Measurements from ENCODE around the gene GSK3B.

GSK3B gene

DNA sequence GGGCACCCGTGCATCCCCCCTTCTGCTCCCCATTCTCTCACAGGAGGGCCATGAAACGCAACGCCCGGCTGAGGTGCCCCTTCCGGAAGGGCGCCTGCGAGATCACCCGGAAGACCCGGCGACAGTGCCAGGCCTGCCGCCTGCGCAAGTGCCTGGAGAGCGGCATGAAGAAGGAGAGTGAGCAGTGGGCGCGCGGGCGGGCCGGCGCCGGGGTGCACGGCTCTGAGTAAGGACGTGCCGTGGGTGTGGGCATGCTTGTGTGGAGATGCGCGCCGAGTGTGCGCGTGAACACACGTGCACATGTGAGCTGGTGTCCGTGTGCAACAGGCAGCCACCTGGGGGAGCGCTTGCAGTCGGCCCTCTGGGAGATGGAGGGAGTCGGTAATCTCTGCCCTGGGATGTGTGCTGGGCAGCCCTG lies 284.2 kb downstream of the GSK3B start:
- peak; percentile 69 for DNase-seq

DNA sequence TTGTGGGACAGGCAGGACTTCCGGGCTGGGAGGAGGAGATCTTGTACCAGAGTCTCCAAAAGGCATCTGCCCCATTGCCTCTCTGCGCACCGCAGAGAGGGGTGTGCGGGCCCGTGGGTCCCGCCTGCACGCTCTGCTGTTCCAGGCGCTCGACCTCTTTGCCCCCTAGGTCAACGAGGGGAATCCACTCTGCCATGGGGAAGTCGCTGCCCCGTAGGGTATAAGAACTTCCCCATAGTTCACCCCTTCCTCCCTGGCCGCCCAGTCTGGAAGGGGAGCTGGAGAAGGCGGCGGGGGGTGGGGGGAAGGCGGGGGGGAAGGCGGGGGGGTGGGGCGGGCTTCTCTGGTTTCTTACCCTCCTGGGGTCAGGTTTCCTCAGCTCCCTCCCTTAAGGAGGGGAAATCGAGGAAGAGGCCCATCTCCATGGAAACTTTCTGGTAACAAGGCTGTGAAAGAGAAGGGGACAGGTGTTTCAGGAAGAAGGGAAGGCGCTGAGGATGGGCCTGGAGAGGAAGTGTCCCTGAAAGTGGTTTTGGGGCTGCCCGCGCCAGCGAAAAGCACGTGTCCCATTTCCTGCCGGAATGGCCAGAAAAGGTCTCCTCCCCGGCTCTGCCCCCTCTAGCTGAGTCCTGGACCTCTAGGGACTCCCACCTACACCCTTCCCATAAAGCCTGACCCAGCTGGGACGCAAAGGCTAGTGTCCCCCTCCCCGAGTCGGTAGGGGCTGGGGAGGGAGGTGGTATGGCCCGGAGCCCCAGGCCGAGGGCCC lies 284.8 kb downstream of the GSK3B start:
- DNase-seq = peak; percentile 19

DNA sequence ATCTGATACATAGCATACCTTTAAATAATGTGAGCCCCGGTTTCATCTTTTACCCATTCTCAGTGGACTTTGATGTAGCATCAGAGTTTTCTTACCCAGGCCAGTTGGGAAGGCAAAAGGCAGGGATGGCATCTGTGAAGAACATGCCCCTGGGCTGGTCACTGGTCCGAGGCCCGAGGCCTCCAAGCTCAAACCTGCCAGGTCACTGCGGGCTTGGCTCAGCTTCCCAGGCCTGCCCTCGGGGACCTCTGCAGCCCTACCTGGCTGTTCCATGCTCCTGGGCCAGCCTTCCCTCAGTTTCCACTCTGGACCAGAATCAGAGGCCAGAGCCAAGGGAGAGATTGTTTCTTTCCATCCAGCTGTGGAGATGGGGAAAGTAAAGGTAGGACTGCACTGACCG lies 285.4 kb downstream of the GSK3B start:
- DNase-seq = no peak

DNA sequence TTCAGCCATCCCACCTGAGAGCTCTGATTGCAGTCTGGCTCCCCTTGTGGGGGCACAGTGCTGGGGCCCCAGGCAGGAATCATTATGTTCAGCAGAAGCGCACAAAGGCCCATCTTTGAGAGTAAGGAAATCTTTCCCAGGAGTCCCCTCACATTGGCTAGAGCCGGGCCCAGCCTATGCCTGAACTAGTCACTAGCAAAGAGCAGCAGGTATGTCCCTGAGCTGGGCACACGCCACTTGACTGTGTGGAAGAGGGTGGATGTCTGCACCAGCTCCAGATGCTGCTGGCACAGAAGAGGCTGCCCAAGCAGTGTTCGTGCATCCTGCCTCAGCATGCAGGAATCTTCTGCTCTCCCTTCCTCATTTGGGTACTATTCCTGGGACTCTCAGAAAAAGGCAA lies 286.0 kb downstream of the GSK3B start:
- DNase-seq = no peak

DNA sequence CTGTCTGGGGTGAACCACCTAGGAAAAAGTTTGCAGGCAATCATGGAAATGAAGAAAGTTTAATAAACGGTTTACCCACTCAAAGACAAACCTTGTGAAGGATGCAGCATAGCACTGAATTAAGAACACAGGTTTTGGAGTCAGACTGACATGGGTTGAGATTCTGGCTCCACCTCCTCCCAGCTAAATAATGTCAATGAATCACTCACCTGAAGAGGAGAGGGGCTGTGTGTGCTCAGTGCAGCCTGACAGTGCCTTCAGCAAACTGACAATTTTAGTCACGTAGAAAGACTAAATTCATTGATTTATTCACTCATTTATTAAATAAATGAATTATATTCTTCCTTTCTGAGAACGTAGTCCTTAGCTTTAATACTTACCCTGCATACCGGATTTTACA lies 293.4 kb downstream of the GSK3B start:
- DNase-seq = no peak

DNA sequence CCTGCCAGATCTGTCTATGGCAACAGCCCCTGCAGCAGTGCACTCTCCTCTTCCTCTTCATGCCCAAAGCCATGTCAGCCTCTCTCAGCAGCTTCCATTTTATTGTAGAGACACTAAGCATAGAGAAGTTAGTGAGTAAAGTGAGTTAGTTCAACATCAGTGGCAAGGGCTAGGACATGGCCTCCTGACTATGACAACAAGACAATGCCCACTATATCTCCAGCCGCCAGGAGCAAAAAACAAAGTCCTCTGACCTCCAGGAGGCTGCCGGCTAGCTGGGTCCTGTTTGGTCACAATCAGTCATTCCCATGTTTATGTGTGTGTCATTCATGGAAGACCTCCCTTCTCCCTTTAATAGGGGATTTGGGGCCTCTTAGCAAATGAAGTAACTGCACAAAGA lies 297.5 kb downstream of the GSK3B start:
- no peak for DNase-seq

DNA sequence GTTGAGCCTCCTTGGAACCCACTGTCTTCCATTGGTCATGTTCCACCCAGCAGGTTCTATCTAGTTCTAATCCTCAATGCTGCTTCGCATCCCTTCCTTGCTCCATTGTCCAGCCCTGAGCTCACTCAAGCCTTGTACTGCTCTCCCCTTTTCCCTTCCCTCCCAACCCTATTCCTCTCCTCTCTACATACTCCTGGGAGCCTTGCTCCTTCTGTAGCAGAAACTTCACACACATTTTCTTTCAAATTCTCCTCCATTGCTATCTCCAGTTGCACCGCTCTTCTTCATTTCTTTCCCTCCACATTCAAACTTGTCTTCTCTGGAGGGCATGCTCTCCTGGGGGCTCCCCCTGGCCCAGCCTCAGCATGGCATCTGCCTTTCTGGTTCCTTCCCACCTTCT lies 297.9 kb downstream of the GSK3B start:
- DNase-seq = no peak

DNA sequence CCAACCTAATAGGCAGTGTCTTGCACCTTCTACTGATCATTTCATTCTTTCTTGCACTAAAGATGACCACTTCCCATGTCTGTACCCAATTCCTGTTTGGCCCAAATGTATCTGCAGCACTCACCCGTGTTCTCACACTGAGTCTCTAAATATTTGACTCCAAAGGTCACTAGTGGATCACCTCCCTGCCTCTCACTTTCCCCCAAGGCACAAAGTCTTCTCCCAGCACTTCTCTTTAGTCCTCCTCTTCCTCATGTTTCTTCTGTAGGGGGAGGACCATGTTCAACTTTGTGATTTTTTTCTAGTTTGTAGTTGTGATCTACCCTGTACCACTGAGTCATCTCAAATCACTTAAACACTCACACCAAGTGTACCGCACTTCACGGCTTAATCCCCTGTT lies 298.4 kb downstream of the GSK3B start:
- no peak for DNase-seq

DNA sequence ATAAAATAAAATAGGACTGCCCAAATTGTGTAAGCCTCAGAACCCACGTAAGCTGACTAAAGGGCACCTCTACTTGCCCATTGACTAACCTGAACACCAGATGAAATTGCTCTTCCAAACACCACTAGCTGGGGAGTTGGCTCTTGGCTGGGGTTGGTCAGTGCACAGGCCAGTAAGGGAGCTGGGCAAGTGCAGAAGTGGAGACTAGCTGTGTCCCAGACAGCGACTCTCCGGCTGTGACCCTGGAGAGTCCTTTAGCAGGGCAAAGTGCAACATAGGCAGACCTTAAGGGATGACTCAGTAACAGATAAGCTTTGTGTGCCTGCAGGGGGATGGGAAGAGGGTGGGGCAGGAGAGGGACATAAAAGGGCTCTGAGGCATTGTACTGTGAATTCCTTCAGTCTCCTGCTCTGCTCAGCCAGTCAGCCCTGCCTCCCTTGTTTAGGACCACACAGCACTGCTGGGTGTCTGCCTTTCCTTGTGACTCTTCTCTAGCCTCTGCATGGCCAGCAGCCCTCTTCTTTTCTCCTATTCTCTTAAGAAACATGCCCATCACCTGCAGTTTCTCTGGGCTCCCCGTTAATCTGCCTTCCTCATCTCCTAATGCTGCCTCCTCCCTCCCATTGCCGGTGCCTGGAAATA lies 299.2 kb downstream of the GSK3B start:
- DNase-seq = no peak

DNA sequence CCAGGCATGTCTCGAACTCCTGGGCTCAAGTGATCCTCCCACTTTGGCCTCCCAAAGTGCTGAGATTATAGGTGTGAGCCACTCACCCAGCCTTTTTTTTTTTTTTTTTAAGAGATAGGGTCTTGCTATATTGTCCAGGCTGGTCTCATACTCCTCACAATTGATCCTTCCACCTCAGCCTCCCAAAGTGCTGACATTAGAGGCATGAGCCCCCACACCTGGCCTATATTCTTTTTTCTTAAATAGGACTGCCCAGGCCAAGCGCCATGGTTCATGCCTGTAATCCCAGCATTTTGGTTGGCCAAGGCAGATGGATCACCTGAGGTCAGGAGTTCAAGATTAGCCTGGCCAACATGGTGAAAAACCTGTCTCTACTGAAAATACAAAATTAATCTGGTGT lies 299.8 kb downstream of the GSK3B start:
- DNase-seq = no peak

DNA sequence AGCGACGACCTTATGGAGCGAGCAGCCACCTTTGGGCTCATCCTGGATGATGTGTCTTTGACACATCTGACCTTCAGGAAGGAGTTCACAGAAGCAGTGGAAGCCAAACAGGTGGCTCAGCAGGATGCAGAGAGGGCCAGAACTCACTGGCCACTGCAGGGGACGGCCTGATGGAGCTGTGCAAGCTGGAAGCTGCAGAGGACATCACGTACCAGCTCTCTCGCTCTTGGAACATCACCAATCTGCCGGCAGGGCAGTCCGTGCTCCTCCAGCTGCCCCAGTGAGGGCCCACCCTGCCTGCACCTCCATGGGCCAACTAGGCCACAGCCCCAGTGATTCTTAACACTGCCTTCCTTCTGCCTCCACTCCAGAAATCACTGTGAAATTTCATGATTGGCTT lies 302.0 kb downstream of the GSK3B start:
- no peak for DNase-seq

DNA sequence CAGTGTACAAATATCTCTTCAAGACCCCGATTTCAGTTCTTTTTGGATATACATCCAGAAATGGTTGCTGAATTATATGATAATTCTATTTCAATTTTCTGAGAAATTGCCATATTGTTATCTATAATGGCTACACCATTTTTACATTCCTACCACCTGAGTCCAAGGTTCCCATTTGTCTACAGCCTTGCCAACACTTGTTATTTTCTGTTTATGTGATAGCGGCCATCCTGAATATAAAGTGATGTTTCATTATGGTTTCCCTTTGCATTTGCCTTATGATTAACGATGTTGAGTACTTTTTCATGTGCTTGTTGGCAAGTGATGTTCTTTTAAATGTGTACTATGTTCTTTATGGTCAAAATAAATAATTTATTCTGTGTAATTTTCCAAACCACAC lies 303.9 kb downstream of the GSK3B start:
- DNase-seq = no peak

DNA sequence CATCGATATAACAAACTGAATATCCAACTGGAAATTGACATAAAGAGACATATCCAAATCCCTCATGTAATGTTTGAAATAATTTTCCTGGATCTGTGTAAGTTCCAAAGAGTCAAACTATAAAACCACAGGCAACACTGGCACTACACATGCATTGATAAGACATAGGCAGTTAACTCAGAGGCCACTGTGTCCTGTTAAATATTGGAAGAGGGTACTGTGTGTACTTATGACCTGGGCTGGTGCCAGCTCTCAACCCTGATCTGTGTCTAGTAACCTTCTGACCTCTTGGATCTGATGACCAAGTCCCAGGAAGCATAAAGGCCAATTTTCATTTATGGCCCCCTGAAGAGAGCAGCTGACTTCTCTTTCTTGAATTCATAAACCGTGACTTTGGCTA lies 307.8 kb downstream of the GSK3B start:
- DNase-seq = no peak

DNA sequence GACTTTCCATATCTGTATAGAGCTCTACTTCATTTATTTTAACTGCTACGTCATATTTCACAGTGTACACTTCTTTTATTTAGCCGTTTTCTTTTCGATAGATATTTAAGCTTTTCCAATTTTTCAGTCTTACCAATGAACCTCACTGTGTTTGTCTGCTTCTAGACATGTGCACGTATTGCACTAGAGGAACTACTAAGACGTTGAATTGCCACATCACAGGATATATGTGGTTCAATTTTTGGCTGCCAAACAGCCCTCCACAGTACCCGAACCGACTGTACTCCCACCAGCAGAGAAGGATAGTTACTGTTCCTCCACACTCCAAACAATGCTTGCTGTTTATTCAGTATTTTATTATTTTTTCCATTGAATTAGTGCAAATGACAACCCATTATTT lies 310.4 kb downstream of the GSK3B start:
- DNase-seq = no peak

DNA sequence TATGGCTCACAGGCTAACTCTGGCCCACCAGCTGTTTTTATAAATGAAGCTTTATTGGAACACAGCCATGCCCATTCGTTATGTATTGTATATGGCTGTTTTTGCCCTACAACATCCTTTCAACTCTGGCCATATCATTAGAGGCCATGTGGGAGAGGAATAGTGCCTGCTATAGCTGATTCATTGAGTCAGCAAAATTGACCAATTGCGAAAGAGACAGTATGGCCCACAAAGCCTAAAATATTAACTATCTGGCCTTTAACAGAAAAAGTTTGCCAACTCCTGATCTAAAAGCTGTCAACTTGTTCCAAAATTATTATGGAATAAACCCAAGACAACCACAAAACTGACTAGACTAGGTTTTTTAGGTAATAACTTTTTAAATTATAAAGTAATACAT lies 311.0 kb downstream of the GSK3B start:
- no peak for DNase-seq

DNA sequence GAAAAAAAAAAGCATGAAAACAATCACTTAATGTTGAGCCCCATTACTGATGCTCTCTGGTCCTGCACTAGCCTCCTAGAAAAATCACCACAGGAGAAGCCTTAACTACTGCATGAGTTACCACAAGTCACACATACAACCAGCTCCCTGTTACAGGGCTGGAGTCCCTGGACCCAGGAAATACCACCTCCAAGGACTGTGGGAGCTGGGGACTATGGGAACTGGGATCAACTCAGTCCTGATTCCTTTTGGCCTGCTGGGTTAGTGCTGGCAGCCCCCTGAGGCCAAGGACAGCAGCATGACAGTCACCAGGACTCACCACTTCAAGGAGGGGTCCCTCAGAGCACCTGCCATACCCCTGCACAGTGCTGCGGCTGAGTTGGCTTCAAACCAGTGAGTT lies 311.8 kb downstream of the GSK3B start:
- DNase-seq = no peak

DNA sequence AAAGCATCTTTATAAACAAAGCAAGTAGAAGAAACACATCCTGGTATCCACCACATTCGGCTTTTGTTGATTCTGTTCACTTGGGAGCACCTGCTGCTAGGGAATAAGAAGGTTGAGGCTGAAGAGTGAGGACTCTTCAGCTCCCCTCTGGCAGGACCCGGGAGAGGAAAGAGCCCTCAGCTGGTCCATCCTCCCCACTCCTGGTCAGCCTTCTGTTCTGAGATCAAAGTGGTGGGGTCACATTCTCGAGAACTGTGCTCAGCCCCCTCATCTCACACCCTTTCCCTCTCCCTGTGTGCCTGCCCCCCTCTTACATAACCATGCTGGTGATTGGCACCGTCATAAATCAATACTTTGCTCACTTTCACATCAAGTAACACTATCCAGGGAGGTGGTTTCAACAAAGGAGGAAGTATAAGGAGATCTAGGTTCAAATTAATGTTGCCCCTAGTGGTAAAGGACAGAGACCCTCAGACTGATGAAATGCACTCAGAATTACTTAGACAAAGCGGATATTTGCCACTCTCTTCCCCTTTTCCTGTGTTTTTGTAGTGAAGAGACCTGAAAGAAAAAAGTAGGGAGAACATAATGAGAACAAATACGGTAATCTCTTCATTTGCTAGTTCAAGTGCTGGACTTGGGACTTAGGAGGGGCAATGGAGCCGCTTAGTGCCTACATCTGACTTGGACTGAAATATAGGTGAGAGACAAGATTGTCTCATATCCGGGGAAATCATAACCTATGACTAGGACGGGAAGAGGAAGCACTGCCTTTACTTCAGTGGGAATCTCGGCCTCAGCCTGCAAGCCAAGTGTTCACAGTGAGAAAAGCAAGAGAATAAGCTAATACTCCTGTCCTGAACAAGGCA lies 312.7 kb downstream of the GSK3B start, which contains the start of gene NR1I2:
Gene NR1I2, plus strand, starts transcription at position 772 of the 869 bp plus-strand sequence.
- no peak for DNase-seq

DNA sequence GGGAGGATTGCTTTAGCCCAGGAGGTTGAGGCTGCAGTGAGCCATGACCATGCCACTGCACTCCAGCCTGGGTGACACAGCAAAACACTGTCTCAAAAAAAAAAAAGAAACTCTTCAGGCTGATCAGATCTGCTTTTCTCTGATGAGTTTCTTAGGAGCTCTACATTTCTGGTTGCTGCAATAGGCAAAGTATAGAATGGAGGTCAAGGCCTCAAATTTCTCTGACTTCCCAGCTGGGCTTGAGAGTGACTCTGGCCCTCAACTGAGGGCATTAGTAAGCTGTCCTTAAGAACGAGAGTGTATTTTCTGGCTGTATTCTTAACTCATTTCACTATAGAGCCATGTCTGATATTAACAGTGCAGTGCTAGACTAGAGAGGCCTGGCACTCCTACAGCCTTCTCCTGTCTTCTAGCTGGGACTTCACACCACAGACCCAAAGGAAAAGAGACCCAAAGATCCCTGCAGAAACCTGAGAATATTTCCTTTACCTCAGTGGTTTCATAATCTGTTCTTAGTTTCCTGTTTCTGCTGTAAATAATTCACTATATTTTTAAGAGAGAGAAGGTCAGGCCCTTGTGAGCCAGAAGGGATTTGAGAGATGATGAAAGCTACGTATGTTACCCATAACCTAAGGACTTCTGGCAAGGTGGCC lies 314.4 kb downstream of the GSK3B start:
- DNase-seq = no peak

DNA sequence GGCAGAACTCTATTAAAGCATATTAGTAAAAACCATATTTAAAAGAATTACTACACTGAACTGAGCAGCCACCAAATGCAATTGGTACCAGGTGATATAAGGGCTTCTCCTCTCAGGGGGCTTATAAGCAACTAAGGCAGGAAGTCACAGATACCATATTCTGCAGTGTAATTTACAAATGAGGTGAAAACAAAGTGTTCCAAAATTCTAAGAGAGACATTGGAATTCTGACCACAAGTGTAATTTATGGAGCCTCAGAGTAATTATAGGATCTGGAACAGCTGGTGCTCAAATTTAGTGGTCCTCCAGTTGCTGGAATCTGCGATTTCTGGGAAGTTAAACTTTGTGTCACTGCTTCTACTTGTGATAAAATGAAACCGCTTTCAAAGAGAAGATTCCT lies 315.4 kb downstream of the GSK3B start:
- no peak for DNase-seq

DNA sequence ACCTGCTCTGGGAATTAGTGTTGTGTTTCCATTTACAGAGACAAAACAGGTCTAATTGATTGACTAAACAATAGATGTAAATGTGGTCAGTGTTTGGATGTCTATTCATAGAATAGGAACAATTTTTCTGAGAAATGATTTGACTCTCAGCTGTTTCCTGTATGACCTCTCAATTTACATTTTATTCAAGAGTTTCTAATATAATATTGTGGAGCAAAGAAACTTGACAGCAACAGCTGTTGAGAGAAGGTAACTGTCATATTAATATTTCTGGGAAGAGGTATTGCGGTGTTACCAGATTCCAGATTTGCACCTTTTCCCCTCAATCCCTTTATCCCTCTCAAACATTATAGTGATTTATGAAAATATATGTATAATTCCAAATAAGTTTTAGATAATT lies 316.1 kb downstream of the GSK3B start:
- no peak for DNase-seq

DNA sequence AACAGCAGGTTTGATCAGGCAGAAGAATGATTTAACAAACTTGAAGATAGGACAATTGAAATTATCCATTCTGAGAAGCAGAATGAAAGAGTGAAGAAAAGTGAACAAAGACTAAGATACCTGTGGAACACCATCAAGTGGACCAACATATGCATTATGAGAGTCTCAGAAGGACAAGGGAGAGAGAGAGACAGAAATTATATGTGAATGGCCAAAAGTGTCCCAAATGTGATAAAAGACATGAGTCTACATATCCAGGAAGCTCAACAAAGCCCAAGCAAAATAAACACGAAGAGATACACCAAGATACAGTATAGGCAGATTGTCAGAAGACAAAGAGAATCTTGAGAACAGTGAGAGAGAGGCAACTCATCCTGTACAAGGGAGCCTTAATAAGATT lies 317.9 kb downstream of the GSK3B start:
- DNase-seq = no peak

DNA sequence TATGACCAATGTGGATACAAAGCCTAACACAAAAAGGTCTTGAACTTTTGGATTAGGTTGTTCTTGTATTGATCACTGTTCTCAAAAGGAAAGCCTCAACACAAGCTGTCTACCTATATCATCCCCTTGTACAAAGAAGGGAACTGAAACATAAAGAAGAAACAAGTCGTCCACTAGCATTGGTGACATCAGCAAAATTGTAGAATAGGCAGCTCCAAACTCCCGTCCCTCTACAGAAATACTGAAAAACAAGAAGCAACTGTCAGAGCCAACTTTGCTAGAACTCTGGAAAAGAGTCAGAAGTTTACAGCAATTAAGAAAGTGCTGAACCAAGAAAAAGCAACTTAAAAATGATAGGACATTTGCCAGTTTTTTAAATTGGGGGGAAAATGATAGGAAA lies 319.8 kb downstream of the GSK3B start:
- no peak for DNase-seq
